Calu3 (cell line): ENCODE measurements around the gene SIRT5. TPM values are rescaled to one million over a fixed set of nuclear protein-coding genes. Genes with fewer than 3 reads are reported as not detected.

Experiments used
- BruUV-seq: library from RNA; stranded (reverse); fragments of 400-500 nt; replicated peaks from 2 replicates; lab custom pipeline; 2021; lab: Mats Ljungman, UMichigan
- CTCF ChIA-PET: fragments of 300-600 bp; sonication (Branson Sonifier 250); formaldehyde crosslinking; loops from one replicate; lab custom pipeline; 2022; ENCODE audit warnings: antibody characterized with exemption; lab: Charles Lee
- DNase-seq: peaks from one replicate; pipeline ENCODE4 v3.0.0; 2022
- H3K27ac Mint-ChIP-seq: one replicate; pipeline ENCODE4 v1.8.0; 2022; ENCODE audit warnings: mixed read lengths; ENCODE audit not compliant: unreplicated experiment
- H3K27me3 Mint-ChIP-seq: one replicate; pipeline ENCODE4 v1.8.0; 2022; ENCODE audit warnings: mixed read lengths; ENCODE audit not compliant: unreplicated experiment
- H3K36me3 Mint-ChIP-seq: one replicate; pipeline ENCODE4 v1.8.0; 2022; ENCODE audit warnings: mild to moderate bottlenecking, moderate library complexity, mixed read lengths; ENCODE audit not compliant: insufficient read depth, unreplicated experiment
- H3K4me1 Mint-ChIP-seq: one replicate; pipeline ENCODE4 v1.8.0; 2022; ENCODE audit warnings: mild to moderate bottlenecking, low read depth, mixed read lengths; ENCODE audit not compliant: unreplicated experiment
- H3K4me3 Mint-ChIP-seq: one replicate; pipeline ENCODE4 v1.8.0; 2022; ENCODE audit warnings: mild to moderate bottlenecking, low read depth, moderate library complexity, mixed read lengths; ENCODE audit not compliant: unreplicated experiment
- H3K9me3 Mint-ChIP-seq: one replicate; pipeline ENCODE4 v1.8.0; 2022; ENCODE audit warnings: low read depth, mixed read lengths; ENCODE audit not compliant: unreplicated experiment
- intact Hi-C: fragments of 100-400 bp; cut with micrococcal nuclease; formaldehyde crosslinking; loops from one replicate; pipeline ENCODE4 v1.10.0; 2022; ENCODE audit not compliant: unreplicated experiment
- total RNA-seq: library from RNA; stranded (reverse); gene quantifications from 2 replicates; pipeline ENCODE4 v1.2.3, GENCODE V29; 2022
- TF ChIP-seq, protein P1 (sequence below): fragments of 200-600 bp; IDR thresholded peaks from one replicate; pipeline ENCODE4 v1.8.0; 2022; ENCODE audit warnings: antibody characterized with exemption; ENCODE audit not compliant: unreplicated experiment

The SIRT5 gene
- total RNA-seq, 1 experiment from 2014 or later = 13.5 TPM

DNA sequence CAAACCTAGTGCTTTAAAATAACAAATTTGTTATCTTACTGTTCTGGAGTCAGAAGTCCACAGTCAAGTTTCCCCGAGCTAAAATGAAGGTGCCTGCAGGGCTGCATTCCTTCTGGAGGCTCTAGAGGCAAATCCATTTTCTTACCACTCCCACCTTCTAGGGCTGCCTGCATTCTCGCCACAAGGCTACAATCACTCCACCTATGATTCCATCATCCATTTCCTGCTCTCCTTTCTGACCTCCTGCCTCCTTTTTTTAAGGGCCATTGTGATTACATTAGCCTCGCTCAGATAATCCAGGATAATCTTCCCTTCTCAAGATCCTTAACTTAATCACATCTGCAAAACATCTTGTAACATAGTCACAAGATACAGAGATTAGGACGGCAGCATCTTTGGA is 42.4 kb upstream of the SIRT5 start:
- Mint-ChIP-seq H3K27me3 (no peaks in the 10 kb centered on the region), H3K9me3 (no peaks in the 10 kb centered on the region), H3K27ac (no peak overlapping the region), H3K4me3 (no peak overlapping the region), H3K4me1 (no peaks in the 10 kb centered on the region), H3K36me3 (no peaks in the 10 kb centered on the region)
- TF ChIP-seq, protein P1, sequence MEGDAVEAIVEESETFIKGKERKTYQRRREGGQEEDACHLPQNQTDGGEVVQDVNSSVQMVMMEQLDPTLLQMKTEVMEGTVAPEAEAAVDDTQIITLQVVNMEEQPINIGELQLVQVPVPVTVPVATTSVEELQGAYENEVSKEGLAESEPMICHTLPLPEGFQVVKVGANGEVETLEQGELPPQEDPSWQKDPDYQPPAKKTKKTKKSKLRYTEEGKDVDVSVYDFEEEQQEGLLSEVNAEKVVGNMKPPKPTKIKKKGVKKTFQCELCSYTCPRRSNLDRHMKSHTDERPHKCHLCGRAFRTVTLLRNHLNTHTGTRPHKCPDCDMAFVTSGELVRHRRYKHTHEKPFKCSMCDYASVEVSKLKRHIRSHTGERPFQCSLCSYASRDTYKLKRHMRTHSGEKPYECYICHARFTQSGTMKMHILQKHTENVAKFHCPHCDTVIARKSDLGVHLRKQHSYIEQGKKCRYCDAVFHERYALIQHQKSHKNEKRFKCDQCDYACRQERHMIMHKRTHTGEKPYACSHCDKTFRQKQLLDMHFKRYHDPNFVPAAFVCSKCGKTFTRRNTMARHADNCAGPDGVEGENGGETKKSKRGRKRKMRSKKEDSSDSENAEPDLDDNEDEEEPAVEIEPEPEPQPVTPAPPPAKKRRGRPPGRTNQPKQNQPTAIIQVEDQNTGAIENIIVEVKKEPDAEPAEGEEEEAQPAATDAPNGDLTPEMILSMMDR = no peak
- intact Hi-C loops = no loop called here
- CTCF ChIA-PET = no interaction called here
- BruUV-seq = no TSS peak
- DNase-seq = no peak

DNA sequence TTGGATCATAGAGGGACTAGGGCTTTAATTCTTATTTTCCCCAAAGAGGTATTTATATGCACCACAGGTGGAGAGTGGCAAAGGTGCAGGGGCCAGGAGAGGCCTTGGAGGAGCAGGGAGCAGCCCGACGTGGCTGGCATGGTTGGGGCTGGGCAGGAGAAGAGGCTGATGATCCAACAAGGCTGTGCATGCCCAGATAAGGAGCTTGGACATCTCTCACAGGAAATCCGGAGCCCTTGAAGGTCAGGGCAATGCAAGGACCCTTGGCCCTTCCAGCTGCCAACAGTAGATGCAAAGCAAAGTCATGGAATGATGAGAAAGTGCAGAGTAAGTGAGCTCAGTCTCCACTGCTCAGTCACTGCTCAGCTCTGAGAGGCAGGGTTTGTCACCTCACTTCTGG is 39.9 kb upstream of the SIRT5 start:
- Mint-ChIP-seq H3K27ac (no peak overlapping the region), H3K9me3 (no peaks in the 10 kb centered on the region), H3K36me3 (no peaks in the 10 kb centered on the region), H3K4me3 (no peak overlapping the region), H3K4me1 (no peaks in the 10 kb centered on the region), H3K27me3 (no peaks in the 10 kb centered on the region)
- no peak for DNase-seq
- BruUV-seq = no TSS peak
- TF ChIP-seq, protein P1 = no peak
- intact Hi-C loops = no loop called here
- CTCF ChIA-PET = interaction anchor here (0.7 kb wide), 1 partner anchor 50 kb away, joined by 3 read pairs; no protein-coding TSS in a partner anchor

DNA sequence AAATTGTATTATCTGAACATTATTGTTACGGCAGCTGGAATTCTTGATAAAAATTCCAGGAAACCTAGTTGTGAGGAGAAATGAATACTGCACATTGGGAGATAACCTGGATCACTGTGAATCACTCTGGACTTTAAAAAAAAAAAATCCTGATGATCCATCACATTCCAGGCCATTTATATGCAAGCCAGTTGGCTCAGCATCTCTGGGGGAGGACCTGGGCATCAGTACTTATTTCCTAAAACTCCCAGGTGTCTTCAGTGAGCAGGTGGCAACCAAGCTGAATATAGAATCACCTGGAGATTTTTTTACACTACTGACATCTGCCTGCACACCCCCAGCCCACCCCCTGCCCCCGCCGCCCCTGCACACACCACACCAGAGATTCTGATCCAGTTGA is 39.1 kb upstream of the SIRT5 start:
- DNase-seq = no peak
- H3K27ac Mint-ChIP-seq = no peak overlapping the region
- no peak overlapping the region for H3K4me3 Mint-ChIP-seq
- intact Hi-C loops = no loop called here
- CTCF ChIA-PET = interaction anchor here (0.7 kb wide), 1 partner anchor 50 kb away, joined by 3 read pairs; no protein-coding TSS in a partner anchor
- H3K4me1 Mint-ChIP-seq = no peaks in the 10 kb centered on the region
- H3K9me3 Mint-ChIP-seq = no peaks in the 10 kb centered on the region
- no peaks in the 10 kb centered on the region for H3K27me3 Mint-ChIP-seq
- TF ChIP-seq, protein P1 = no peak
- H3K36me3 Mint-ChIP-seq = no peaks in the 10 kb centered on the region
- BruUV-seq = no TSS peak

DNA sequence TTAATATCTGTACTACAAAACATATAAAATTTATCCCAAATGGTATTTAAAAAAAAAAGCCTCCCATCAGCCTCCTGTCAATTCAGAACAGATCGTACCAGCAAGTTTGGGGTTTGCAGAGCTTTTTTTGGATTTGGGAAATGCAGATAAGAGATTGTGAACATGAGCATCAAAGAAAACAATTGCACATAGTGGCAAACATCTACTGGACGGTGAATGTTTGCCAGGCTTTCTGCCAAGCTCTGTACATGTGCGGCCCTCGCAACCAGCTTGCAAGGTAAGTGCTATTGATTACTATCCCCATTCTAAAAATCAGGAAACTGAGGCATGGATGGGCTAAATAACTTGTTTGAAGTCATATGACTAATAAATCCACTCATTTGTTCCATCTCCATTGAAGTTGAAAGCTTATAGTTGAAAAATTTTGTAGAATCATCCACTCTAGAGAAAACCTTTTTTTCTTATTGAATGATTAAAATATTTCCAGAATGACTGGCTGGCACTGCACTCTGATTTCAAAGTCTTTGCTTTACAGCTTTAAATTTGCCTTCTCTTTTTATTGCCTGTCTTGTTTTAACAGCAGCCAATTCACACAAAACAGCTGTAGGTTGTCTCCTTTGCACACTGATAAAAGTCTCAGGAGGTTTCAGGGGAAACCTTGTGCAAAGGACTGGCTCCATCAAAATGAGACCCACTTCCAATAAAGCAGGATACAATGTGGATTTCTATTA is 37.4 kb upstream of the SIRT5 start:
- TF ChIP-seq, protein P1 = no peak
- no peak for DNase-seq
- Mint-ChIP-seq H3K4me1 (no peaks in the 10 kb centered on the region), H3K9me3 (no peaks in the 10 kb centered on the region), H3K27ac (no peak overlapping the region), H3K36me3 (no peaks in the 10 kb centered on the region), H3K27me3 (no peaks in the 10 kb centered on the region), H3K4me3 (no peak overlapping the region)
- CTCF ChIA-PET = interaction anchor here (1.2 to 1.5 kb wide), 2 partner anchors 37 to 199 kb away, joined by 3 to 6 read pairs; partner anchors contain the start of gene SIRT5
- intact Hi-C loops = no loop called here
- BruUV-seq = no TSS peak
